Hindlimb muscle (tissue), 1 donor: ENCODE measurements around the gene SRPK2. TPM values are rescaled to one million over a fixed set of nuclear protein-coding genes. Genes with fewer than 3 reads are reported as not detected.
"Not testable (repeated sequence)": the region's sequence is repeated elsewhere in the genome, so short reads cannot be mapped to it uniquely, and the experiment has no call there.

ENCODE experiments used
- DNase-seq: peaks from one replicate; pipeline ENCODE4 v3.0.0-alpha.2; 2013
- polyA plus RNA-seq: library from polyadenylated mRNA; unstranded; fragments of 120-200 nt; gene quantifications from one replicate; pipeline ENCODE4 v1.2.1, GENCODE V29; 2013; ENCODE audit not compliant: insufficient read length

Gene SRPK2
- polyA plus RNA-seq, 1 donor = 34.6 TPM

DNA sequence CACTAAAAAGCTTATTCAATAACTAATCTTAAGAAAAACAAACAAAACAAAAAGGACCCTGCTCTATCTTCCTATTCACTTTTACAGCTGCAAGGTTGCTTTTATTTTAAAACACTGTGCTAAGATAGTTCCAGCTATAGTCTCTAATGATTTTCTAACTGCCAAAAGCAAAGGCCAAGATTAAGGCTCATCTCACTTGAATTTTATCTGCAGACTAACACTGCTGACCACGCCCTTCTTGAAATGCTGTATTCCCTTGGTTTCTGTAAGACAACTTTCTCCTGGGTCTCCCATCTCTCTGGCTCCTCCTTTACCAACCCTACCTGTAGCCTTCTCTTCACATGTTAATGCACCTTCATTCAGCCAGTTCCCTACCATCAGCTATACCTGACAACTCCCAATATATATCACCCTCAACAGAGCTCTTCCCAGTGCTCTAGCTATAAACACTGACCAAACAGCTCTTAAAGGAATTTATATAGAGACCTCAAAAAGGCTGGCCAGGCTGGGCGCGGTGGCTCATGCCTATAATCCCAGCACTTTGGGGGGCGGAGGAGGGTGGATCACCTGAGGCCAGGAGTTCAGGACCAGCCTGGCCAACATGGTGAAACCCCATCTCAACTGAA lies 11.7 kb downstream of the SRPK2 start:
- DNase-seq = peak; percentile 46

DNA sequence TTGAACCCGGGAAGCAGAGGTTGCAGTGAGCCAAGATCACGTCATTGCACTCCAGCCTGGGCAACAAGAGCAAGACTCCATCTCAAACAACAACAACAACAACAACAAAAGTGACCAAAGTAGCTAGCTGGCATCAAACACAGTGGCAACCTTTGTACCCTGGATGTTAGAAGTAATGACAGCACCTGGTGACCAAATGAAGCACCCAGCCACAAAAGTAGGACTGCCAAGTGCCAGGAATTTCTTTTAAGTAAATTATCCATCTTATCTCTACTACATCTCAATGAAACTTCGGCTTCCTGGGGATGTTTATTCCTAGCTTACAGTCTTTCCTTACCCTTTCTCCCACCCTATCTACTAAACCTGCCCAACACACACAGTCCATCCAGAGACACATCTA lies 18.8 kb downstream of the SRPK2 start:
- no peak for DNase-seq

DNA sequence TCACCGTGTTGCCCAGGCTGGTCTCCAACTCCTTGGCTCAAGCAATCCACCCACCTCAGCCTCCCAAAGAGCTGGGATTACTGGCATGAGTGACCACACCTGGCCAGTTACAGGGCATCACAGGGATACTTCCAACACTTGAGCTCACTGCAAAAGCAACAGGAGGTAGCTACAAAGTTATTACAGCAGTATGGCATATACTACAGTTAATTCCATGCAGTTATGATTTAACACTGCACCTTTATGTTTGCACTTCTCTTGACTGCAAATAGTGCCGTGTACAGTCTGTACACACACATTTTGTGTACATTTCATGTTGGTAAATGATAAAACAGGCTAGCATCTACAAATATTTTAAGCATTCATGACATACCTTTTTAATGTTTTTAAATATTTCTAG lies 21.3 kb downstream of the SRPK2 start:
- no peak for DNase-seq

DNA sequence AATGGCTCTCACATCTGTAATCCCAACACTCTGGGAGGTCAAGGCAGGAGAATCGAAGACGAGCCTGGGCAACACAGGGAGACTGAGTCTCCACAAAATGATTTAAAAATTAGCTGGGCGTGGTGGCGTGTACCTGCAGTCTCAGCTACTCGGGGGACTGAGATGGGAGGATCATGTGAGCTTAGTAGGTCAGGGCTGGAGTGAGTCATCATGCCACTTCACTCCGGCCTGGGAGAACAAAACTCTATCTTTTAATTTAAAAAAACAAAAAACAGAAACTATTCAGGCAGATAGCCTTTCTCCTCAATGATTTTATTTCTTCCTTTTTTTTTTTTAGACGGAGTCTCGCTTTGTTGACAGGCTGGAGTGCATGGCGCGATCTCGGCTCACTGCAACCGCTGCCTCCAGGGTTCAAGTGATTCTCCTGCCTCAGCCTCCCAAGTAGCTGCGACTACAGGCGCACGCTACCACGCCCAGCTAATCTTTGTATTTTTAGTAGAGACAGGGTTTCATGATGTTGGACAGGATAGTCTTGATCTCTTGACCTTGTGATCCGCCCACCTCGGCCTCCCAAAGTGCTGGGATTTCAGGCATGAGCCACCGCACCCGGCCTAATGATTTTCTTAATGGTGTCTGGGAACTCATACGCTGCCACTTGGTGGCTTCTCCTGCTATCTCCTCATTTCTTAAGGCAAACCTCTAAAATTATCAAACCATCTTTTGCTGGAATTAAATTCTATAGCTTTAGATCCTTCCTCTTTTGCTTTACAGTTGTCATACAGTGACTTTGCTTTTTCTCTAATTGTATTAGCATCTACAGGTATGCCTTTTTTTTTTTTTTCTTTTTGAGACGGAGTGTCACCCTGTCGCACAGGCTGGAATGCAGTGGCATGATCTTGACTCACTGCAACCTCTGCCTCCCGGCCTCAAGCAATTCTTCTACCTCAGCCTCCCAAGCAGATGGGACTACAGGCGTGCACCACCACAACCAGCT lies 22.9 kb downstream of the SRPK2 start:
- DNase-seq = no peak

DNA sequence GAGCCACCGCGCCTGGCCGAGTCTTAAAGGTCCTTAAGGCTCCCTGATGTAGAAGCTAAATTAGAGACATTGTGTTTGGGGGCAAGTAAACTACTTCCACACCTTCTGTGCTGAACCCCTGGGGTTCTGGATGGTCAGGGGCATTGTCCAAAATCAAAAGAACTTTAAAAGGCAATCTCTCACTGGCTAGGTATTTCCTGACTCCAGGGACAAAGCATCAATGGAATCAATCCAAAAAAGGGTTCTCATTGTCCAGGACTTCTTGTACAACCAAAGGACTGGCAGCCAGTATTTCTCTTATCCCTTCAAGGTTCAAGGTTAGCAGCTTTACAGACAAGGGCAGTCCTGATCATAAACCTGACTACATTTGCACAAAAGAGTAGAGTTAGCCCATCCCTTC lies 24.0 kb downstream of the SRPK2 start:
- no peak for DNase-seq

DNA sequence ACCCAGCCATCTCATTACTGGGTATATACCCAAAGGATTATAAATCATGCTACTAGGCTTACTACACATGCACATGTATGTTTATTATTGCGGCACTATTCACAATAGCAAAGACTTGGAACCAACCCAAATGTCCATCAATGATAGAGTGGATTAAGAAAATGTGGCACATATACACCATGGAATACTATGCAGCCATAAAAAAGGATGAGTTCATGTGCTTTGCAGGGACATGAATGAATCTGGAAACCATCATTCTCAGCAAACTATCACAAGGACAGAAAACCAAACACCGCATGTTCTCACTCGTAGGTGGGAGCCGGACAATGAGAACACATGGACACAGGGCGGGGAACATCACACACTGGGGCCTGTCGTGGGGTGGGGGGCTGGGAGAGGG lies 25.1 kb downstream of the SRPK2 start:
- DNase-seq = not testable (repeated sequence)

DNA sequence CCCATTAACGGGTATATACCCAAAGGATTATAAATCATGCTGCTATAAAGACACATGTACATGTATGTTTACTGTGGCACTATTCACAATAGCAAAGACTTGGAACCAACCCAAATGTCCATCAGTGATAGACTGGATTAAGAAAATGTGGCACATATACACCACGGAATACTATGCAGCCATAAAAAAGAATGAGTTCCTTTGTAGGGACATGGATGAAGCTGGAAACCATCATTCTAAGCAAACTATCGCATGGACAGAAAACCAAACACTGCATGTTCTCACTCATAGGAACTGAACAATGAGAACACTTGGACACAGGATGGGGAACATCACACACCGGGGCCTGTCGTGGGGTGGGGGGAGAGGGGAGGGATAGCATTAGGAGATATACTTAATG lies 26.0 kb downstream of the SRPK2 start:
- not testable (repeated sequence) for DNase-seq

DNA sequence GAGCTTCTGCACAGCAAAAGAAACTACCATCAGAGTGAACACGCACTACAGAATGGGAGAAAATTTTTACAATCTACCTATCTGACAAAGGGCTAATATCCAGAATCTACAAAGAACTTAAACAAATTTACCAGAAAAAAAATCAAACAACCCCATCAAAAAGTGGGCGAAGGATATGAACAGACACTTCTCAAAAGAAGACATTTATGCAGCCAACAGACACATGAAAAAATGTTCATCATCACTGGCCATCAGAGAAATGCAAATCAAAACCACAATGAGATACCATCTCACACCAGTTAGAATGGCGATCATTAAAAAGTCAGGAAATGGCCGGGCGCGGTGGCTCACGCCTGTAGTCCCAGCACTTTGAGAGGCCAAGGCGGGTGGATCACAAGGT lies 26.7 kb downstream of the SRPK2 start:
- not testable (repeated sequence) for DNase-seq

DNA sequence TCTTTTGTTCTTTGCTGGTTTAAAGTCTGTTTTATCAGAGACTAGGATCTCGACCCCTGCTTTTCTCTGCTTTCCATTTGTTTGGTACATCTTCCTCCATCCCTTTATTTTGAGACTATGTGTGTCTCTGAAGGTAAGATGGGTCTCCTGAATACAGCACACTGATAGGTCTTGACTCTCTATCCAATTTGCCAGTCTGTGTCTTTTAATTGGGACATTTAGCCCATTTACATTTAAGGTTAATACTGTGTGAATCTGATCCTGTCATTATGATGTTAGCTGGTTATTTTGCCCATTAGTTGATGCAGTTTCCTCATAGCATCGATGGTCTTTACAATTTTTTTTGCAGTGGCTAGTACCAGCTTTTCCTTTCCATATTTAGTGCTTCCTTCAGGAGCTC lies 28.6 kb downstream of the SRPK2 start:
- DNase-seq = not testable (repeated sequence)

DNA sequence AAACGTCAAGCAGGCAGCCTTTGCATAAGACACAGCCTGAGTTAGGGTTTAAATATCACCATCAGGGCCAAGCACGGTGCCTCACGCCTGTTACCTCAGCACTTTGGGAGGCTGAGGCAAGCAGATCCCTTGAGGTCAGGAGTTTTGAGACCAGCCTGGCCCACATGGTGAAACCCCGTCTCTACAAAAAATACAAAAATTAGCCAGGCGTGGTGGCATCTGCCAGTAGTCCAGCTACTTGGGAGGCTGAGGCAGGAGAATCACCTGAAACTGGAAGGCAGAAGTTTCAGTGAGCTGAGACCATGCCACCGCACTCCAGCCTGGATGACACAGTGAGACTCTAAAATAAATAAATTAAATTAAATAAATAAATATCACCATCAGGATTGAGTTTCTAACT lies 33.0 kb downstream of the SRPK2 start:
- no peak for DNase-seq

DNA sequence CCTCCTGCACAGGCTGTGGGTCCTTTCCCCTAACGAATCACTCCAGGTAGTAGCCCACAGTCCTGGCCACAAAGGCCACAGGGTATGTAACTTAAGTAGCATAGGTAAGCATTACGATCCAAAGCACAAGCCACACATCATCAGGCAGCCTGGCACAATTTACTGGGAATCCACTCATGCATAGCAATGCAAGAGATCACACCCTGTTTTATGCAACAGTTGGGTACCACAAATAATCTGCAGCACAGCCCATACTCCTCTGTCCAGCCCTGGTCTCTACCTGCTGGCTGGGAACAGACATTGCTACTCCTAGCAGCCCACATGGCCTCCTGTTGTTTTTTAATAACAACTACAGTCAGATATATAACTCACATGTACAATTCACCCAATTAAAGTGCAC lies 34.3 kb downstream of the SRPK2 start:
- DNase-seq = no peak

DNA sequence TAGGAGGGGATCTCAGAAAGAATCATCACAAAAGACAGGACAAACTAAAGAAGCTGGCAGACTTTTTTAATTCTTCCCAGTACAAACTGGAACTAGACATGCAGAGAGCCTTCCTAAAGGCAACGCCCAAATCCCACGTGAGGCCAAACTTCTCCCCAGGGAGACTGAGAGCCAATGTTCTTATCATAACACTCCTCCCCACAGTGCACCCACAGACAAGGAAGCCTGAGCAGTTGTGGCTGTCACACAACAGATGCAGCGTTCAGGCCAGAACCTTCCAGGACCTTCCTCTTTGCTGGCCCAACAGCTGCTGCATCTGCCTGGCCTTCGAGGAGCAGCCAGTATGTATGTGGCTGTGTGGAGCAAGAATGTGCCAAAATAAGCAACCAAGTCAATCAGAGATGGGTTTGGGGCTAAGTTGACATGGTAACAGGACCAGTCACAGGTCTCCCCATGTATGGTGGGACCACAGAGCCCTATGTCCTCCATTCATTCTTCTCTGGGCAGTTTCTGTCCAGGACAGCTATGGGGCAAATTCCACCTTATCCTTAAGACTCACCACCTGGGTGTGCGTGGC lies 34.9 kb downstream of the SRPK2 start:
- DNase-seq = peak; percentile 24

DNA sequence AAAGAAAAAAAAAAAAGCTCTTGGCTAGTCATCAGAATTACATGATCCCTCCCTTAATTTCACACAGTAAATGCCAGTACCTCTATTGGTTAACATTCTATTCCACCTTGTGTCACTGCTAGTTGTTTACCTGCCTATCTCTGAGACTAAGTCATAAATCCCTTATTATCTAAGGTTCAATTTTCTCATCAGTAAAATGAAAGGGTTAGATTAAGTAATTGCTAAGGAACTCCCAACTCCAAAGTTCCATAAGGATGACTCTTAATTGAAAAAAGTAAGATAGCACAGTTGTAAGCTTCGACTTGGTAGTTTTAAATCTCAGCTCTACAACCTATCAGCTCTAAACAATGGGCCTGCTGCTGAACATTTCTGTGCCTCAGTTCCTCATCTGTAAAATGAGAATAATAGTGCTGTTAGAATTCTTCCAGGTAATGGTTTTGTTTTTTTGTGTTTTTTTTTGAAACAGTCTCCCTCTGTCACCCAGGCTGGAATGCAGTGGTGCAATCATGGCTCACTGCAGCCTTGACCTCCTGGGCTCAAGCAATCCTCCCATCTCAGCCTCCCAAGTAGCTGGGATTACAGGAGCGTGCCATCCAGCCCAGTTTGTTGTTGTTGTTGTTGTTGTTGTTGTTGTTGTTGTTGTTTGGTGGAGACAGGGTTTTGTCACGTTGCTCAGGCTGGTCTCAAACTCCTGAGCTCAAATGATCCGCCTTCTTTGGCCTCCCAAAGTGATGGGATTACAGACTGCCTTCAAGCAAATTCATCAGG lies 35.6 kb downstream of the SRPK2 start:
- DNase-seq = no peak

DNA sequence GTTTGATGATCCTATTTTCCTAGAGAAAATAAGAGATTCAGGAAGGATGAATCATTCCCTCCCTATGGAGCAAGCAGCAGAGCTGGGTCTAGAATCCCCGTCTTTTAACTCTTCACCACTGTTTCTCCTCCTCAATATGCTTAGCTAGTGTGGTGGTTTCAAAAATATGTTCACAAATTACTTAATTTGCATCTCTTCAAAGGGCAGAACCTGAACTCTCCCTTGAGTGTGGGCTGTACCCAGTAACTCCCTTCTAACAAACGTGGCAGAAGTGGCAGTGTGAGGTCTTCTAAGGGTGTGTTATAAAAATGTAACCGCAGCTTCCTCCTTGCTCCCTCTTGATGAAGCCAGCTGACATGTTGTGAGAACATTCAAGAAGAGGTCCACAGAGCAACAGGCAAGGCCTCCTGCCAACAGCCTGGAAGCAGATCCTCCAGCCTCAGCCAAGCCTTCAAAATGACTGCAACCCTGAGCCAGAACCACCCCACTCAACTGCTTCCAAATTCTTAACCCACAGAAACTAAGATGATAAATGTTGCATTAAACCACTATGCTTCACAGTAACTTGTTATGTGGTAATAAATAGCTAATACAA lies 36.6 kb downstream of the SRPK2 start:
- DNase-seq = peak; percentile 75

DNA sequence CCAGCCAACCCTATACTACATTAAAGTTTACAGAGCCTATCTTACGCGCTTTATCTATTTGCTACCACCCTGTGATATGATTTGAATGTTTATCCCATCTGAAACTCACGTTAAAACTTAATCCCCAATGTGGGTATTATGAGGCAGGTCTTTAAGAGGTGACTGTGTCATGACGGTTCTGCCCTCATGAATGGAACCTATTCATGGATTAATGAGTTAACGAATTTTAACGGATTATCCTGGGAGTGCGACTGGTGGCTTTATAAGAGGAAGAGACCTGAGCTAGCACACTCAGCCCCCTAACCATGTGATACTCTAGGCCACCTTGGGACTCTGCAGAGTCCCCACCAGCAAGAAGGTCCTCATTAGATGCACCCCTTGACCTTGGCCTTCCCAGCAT lies 37.8 kb downstream of the SRPK2 start:
- no peak for DNase-seq

DNA sequence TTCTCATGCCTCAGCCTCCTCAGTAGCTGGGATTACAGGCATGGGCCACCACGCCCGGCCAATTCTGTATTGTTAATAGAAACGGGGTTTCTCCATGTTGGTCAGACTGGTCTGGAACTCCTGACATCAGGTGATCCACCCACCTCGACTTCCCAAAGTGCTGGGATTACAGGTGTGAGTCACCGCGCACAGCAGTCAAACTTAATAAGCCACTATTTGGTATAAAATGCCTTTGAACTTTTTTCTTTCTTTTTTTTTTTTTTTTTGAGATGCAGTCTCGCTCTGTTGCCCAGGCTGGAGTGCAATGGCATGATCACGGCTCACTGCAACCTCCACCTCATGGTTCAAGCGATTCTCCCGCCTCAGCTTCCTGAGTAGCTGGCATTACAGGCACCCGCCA lies 40.5 kb downstream of the SRPK2 start:
- not testable (repeated sequence) for DNase-seq

DNA sequence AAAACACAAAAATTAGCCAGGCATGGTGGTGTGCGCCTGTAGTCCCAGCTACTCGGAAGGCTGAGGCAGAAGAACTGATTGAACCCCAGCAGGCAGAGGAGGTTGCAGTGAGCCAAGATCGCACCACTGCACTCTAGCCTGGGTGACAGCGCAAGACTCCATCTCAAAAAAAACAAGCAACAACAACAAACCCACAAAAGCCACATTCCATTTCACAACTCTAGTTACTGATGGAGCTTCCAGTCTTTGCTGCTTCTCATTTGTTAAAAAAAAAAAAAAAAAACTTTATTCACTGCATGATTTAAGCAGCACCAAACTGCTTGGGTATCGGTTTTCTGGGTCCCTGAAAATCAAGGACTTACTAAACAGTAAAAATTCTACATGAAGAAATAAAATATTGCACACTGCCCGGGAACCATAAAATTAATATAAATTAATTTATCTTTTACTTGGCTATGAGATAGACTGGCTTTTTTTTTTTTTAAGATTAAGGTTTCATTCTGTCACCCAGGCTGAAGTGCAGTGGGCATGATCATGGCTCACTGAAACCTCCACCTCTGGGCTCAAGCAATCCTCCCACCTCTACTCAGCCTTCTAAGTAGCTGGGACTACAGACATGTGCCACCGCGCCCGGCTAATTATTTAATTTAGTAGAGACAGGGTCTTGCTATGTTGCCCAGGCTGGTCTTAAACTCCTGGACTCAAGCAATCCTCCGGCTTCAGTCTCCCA lies 42.0 kb downstream of the SRPK2 start:
- no peak for DNase-seq

DNA sequence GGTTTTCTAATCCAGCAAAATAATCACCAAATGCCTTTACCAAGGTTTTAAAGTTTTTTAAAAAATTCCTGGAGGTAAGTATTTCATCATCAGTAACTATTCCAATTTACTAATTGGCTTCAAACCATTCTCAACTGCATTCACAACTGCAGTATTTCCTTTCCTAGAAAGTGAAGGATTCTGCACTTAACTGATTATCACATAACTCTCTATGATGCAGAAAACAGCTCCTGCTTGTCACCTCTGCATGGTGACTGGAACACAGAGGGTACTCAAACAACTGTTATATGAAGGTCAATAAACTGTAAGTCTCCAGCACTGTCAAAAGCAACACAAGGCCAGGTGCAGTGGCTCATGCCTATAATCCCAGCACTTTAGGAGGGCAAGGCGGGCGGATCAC lies 42.6 kb downstream of the SRPK2 start:
- no peak for DNase-seq

DNA sequence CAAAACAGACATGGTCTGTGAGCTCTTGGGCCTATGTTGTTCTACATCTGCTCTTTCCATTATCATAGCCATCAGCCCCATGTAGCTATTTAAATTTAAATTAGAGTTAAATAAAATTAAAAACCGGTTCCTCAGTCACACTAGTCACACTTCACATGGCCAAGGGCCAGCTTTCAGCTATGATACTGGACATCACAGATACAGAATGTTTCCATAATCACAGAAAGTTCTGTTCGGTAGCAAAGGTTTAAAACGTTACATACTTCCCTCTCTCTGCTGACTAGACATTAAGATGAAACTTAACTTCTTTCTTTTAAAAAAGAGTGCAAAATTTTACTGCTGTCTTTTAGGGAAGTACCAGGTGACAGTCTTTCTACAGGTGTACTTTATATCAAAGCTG lies 43.0 kb downstream of the SRPK2 start:
- no peak for DNase-seq

DNA sequence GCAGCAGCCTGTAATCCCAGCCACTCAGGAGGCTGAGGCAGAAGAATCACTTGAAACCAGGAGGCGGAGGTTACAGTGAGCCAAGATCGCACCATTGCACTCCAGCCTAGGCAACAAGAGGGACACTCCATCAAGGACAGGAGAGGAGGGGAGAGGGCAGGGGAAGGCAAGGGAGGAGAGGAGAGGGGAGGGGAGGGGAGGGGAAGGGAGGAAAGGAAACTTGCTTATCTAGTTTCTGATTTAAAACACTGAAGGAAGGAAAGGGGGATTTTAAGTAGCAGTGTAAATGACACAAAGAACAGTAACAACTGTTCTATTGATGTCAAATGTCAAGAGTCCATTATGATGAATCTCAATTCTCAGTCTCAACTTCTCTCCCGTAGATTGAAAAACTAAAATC lies 43.7 kb downstream of the SRPK2 start:
- DNase-seq = no peak

DNA sequence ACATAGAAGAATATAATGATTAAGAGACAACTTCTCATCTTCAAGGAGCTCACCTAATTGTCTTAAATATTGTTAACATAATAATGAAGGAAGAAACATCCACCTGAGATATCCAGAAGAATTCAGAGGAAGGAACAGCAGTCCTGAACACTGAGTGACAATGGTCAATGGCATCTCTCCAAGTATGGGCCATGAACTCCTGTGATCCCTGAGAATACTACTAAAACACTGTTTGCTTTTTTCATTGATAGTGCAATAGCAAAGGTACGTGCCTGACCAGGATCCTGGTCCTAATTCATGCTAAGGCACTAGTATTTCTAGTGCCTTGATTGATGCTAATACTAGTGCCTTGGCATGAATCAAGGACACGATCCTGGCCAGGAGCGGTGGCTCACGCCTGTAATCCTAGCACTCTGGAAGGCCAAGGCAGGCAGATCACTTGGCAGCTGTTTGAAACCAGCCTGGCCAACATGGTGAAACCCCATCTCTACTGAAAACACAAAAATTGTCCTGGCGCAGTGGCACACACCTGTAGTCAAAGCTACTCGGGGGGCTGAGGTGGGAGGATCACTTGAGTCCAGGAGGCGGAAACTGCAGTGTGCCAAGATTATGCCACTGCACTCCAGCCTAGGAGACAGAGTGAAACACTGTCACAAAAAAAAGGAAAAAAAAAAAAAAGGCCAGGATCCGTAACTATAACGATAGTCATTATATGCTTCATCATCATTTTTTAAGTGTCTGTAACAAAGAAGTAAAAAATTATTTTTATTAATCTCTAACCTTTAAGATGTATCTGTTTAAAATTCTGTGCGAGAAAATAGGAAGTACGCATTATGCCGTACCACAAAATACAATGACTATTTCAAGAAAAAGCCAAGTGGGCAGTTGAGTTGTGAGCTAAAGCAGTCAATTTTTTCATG lies 49.1 kb downstream of the SRPK2 start:
- no peak for DNase-seq
